OCI-LY7 (cell line): Measurements from ENCODE around the gene WDR49. TPM values are rescaled to one million over a fixed set of nuclear protein-coding genes. Genes with fewer than 3 reads are reported as not detected.

ENCODE experiments used
- BruUV-seq: library from RNA; stranded (reverse); fragments of 400-500 nt; replicated peaks from 2 replicates; lab custom pipeline; 2021; lab: Mats Ljungman, UMichigan
- CTCF ChIA-PET: fragments of 300-600 bp; sonication (Branson Sonifier 250); formaldehyde crosslinking; loops from one replicate; lab custom pipeline; 2022; ENCODE audit warnings: antibody characterized with exemption; ENCODE audit not compliant: unreplicated experiment; lab: Charles Lee
- POLR2A ChIA-PET: fragments of 300-600 bp; sonication (Branson Sonifier 250); formaldehyde crosslinking; loops from one replicate; lab custom pipeline; 2022; ENCODE audit warnings: antibody characterized with exemption; lab: Charles Lee
- DNase-seq: peaks from one replicate; pipeline ENCODE4 v3.0.0-alpha.2; 2015; ENCODE audit warnings: low spot score
- H2AFZ ChIP-seq: fragments of 200-600 bp; sonication (generic), shearing (Covaris generic); 2 replicates; pipeline ENCODE4 v1.6.1; 2014; ENCODE audit warnings: mild to moderate bottlenecking, antibody characterized with exemption, low read length, moderate library complexity
- H3K27ac ChIP-seq: fragments of 200-600 bp; sonication (generic); 2 replicates; pipeline ENCODE4 v1.5.1; 2014; ENCODE audit warnings: mixed run types, low read depth, mild to moderate bottlenecking, moderate library complexity, low read length, inconsistent platforms; ENCODE audit not compliant: poor library complexity, severe bottlenecking
- H3K36me3 ChIP-seq: fragments of 200-600 bp; sonication (generic); 2 replicates; pipeline ENCODE4 v1.6.1; 2014; ENCODE audit warnings: mild to moderate bottlenecking, antibody characterized with exemption, low read length, moderate library complexity, mixed read lengths; ENCODE audit not compliant: insufficient read depth
- H3K4me1 ChIP-seq: fragments of 200-600 bp; sonication (generic); 2 replicates; pipeline ENCODE4 v1.5.1; 2014; ENCODE audit warnings: mild to moderate bottlenecking, low read length; ENCODE audit not compliant: insufficient read depth, poor library complexity, severe bottlenecking
- H3K4me2 ChIP-seq: fragments of 200-600 bp; sonication (generic); 2 replicates; pipeline ENCODE4 v1.6.1; 2014; ENCODE audit warnings: mild to moderate bottlenecking, low read length
- H3K4me3 ChIP-seq: fragments of 200-600 bp; sonication (generic); 2 replicates; pipeline ENCODE4 v1.5.1; 2014; ENCODE audit warnings: mild to moderate bottlenecking, low read depth, low read length; ENCODE audit not compliant: poor library complexity, severe bottlenecking
- H3K79me2 ChIP-seq: fragments of 200-600 bp; sonication (generic); 2 replicates; pipeline ENCODE4 v1.6.1; 2016; ENCODE audit warnings: low read depth, mild to moderate bottlenecking, low read length, moderate library complexity, mixed read lengths; ENCODE audit not compliant: insufficient read depth
- H3K9me2 ChIP-seq: fragments of 200-600 bp; sonication (generic); 2 replicates; pipeline ENCODE4 v1.6.1; 2016; ENCODE audit warnings: mild to moderate bottlenecking, low read length, mixed read lengths; ENCODE audit not compliant: insufficient read depth
- H3K9me3 ChIP-seq: fragments of 200-600 bp; sonication (generic); 2 replicates; pipeline ENCODE4 v1.6.1; 2014; ENCODE audit warnings: mild to moderate bottlenecking, mixed run types, low read length, mixed read lengths
- H4K20me1 ChIP-seq: fragments of 200-600 bp; sonication (generic); 2 replicates; pipeline ENCODE4 v1.6.1; 2014; ENCODE audit warnings: mild to moderate bottlenecking, antibody characterized with exemption, low read length, moderate library complexity, mixed read lengths; ENCODE audit not compliant: insufficient read depth
- EZH2phosphoT487 ChIP-seq: fragments of 200-600 bp; sonication (generic); IDR thresholded peaks from 2 replicates; pipeline ENCODE4 v1.6.1; 2018; ENCODE audit warnings: low read depth, borderline replicate concordance, mild to moderate bottlenecking, mixed run types, antibody characterized with exemption, low read length, moderate library complexity, mixed read lengths
- intact Hi-C: fragments of 100-400 bp; cut with micrococcal nuclease; formaldehyde crosslinking; loops from one replicate; pipeline ENCODE4 v1.10.0; 2022; ENCODE audit not compliant: unreplicated experiment
- total RNA-seq, 2 experiments: library from RNA; depleted of rRNA in 1 of 2; stranded (reverse); fragments of >200 nt in 1 of 2; shearing (Covaris generic) in 1 of 2; gene quantifications; 2 replicates each; pipeline ENCODE4 v1.2.3, GENCODE V29; 2014 to 2022
- TF ChIP-seq, protein P1 (sequence below): fragments of 200-600 bp; sonication (generic); conservative IDR thresholded peaks from 2 replicates; pipeline ENCODE4 v1.5.1; 2014; ENCODE audit warnings: mild to moderate bottlenecking, antibody characterized with exemption, low read length, moderate library complexity, mixed read lengths

Gene WDR49
- total RNA-seq, 2 experiments from 2014 or later = not detected

GRCh38 chr3:167467848-167468611, 185.7 kb downstream of the WDR49 start:
- intact Hi-C loops = no loop called here
- Histone ChIP-seq H3K4me2 (no peak overlapping the region), H4K20me1 (no peaks in the 10 kb centered on the region), H3K79me2 (no peaks in the 10 kb centered on the region), H3K4me3 (no peak overlapping the region), H2AFZ (no peak overlapping the region), H3K9me2 (no peaks in the 10 kb centered on the region), H3K4me1 (no peaks in the 10 kb centered on the region), H3K36me3 (no peaks in the 10 kb centered on the region), H3K9me3 (no peaks in the 10 kb centered on the region), H3K27ac (no peak overlapping the region)
- BruUV-seq = no TSS peak
- no peak for DNase-seq
- TF ChIP-seq EZH2phosphoT487 = no peak
- TF ChIP-seq, protein P1, sequence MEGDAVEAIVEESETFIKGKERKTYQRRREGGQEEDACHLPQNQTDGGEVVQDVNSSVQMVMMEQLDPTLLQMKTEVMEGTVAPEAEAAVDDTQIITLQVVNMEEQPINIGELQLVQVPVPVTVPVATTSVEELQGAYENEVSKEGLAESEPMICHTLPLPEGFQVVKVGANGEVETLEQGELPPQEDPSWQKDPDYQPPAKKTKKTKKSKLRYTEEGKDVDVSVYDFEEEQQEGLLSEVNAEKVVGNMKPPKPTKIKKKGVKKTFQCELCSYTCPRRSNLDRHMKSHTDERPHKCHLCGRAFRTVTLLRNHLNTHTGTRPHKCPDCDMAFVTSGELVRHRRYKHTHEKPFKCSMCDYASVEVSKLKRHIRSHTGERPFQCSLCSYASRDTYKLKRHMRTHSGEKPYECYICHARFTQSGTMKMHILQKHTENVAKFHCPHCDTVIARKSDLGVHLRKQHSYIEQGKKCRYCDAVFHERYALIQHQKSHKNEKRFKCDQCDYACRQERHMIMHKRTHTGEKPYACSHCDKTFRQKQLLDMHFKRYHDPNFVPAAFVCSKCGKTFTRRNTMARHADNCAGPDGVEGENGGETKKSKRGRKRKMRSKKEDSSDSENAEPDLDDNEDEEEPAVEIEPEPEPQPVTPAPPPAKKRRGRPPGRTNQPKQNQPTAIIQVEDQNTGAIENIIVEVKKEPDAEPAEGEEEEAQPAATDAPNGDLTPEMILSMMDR = no peak
- ChIA-PET POLR2A (interaction anchor here (0.6 kb wide), 1 partner anchor 453 kb away, joined by 8 read pairs; no protein-coding TSS in a partner anchor), CTCF (no interaction called here)

- CTCF ChIA-PET = no interaction called here
These were observed 186.8 kb downstream of the WDR49 start for GRCh38 chr3:167466966-167467365.

More at GRCh38 chr3:167466966-167467365, 186.8 kb downstream of the WDR49 start:
- no peak for DNase-seq
- H3K4me1 ChIP-seq = no peaks in the 10 kb centered on the region
- H3K4me3 ChIP-seq = no peak overlapping the region
- H3K36me3 ChIP-seq = no peaks in the 10 kb centered on the region
- H3K27ac ChIP-seq = no peak overlapping the region
- no TSS peak for BruUV-seq
- intact Hi-C loops = no loop called here
- POLR2A ChIA-PET = interaction anchor here (0.9 kb wide), 1 partner anchor 30 kb away, joined by 3 read pairs; no protein-coding TSS in a partner anchor
- TF ChIP-seq, protein P1 = no peak
- TF ChIP-seq EZH2phosphoT487 = no peak
- no peak overlapping the region for H3K4me2 ChIP-seq
- no peaks in the 10 kb centered on the region for H3K79me2 ChIP-seq
- H3K9me3 ChIP-seq = no peaks in the 10 kb centered on the region
- no peak overlapping the region for H2AFZ ChIP-seq
- no peaks in the 10 kb centered on the region for H3K9me2 ChIP-seq
- no peaks in the 10 kb centered on the region for H4K20me1 ChIP-seq
